WTC11 (cell line): Measurements from ENCODE around the gene BAK1.

ENCODE experiments used
- CREB1 ChIP-seq: sonication (generic); formaldehyde crosslinking; IDR thresholded peaks from 2 replicates; pipeline ENCODE4 v1.8.0; 2023; ENCODE audit warnings: mild to moderate bottlenecking, missing genetic modification reagents
- PRRX2 ChIP-seq: fragments of 250-450 bp; sonication (Bioruptor Pico); IDR thresholded peaks from 2 replicates; pipeline ENCODE4 v1.8.0; 2021; ENCODE audit warnings: mild to moderate bottlenecking
- TP53 ChIP-seq: sonication (generic); formaldehyde crosslinking; IDR thresholded peaks from 2 replicates; pipeline ENCODE4 v1.8.1; 2023; ENCODE audit warnings: mild to moderate bottlenecking, missing genetic modification reagents
- TF ChIP-seq, protein P1 (sequence below): sonication (generic); formaldehyde crosslinking; IDR thresholded peaks from 2 replicates; pipeline ENCODE4 v1.8.1; 2022; ENCODE audit warnings: low read depth, missing genetic modification reagents, borderline replicate concordance
- TF ChIP-seq, protein P2 (sequence below): fragments of 200-600 bp; IDR thresholded peaks from 2 replicates; pipeline ENCODE4 v1.8.0; 2022; ENCODE audit warnings: antibody characterized with exemption

DNA sequence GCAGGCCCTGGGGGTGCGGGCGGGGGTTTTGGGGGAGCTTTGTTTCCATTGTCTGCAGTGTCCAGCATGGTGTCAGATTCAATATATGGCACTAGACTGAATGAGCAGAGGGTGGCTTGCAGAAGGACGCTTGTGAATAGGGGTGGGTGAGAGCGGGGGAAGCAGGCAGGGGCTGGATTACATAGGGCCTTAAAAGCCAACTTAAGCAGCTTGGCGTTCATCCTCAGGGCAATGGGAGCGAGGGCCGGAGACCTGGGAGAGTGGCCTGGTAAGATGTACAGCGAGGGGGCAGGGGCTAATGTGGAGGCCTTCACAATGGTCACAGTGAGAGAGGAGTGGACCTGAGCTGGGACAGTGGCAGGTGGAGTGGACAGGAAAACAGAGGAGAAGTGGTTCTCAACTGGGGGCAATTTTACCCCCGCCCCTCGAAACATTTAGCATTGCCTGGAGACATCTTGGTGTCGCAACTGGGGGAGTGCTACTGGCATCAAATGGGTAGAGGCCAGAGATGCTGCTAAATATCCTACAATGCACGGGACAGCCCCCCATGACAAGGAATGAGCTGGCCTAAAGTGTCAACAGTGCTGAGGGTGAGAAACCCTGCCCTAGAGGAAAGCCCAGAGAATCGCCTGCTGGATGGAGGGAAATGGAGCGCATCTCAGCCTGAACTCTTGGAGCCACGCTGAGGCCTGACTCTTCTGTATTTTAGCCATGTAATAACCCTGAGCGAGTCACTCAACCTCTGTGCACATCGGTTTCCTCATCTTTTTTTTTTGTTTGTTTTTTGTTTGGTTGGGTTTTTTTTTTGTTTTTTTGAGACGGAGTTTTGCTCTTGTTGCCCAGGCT lies 15.1 kb upstream of the BAK1 start:
- TF ChIP-seq TP53 (CRISPR knock-in tag) (no peak), CREB1 (CRISPR knock-in tag) (no peak), PRRX2 (no peak)
- TF ChIP-seq, protein P1, sequence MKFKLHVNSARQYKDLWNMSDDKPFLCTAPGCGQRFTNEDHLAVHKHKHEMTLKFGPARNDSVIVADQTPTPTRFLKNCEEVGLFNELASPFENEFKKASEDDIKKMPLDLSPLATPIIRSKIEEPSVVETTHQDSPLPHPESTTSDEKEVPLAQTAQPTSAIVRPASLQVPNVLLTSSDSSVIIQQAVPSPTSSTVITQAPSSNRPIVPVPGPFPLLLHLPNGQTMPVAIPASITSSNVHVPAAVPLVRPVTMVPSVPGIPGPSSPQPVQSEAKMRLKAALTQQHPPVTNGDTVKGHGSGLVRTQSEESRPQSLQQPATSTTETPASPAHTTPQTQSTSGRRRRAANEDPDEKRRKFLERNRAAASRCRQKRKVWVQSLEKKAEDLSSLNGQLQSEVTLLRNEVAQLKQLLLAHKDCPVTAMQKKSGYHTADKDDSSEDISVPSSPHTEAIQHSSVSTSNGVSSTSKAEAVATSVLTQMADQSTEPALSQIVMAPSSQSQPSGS (CRISPR knock-in tag): no peak
- TF ChIP-seq, protein P2, sequence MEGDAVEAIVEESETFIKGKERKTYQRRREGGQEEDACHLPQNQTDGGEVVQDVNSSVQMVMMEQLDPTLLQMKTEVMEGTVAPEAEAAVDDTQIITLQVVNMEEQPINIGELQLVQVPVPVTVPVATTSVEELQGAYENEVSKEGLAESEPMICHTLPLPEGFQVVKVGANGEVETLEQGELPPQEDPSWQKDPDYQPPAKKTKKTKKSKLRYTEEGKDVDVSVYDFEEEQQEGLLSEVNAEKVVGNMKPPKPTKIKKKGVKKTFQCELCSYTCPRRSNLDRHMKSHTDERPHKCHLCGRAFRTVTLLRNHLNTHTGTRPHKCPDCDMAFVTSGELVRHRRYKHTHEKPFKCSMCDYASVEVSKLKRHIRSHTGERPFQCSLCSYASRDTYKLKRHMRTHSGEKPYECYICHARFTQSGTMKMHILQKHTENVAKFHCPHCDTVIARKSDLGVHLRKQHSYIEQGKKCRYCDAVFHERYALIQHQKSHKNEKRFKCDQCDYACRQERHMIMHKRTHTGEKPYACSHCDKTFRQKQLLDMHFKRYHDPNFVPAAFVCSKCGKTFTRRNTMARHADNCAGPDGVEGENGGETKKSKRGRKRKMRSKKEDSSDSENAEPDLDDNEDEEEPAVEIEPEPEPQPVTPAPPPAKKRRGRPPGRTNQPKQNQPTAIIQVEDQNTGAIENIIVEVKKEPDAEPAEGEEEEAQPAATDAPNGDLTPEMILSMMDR: no peak
